Left hindlimb (tissue), 1 donor: ENCODE measurements around the gene PGAP2.
"Not testable (repeated sequence)": the region's sequence is repeated elsewhere in the genome, so short reads cannot be mapped to it uniquely, and the experiment has no call there.

ENCODE experiments used
- DNase-seq: peaks from one replicate; pipeline ENCODE4 v3.0.0-alpha.2; 2018

Gene PGAP2

DNA sequence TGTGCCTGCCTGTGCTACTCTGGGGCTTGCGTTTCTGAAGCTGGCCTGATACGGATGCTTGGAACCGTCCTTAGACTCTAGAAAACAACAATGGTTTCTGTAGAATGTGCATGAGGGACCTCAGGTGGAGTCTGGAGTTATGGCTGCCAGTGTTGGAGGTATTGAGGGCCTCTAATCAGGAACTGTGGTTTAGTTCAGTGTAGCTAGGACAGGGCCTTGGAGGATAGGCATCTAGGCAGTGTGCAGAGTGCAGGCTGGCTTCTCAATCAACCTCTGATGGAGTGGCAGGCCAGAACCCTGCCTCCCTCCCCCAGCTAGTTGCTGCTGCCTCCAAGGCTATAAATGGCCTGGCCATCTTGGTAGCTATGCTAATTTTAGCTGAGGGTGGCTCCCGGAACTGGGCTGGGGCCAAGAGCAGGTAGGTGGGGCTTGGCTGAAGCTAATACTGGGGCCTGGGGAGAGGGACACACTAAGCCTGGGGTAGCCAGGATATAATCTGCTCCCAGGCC, 51.1 kb downstream of the PGAP2 start:
- peak; percentile 47 for DNase-seq

DNA sequence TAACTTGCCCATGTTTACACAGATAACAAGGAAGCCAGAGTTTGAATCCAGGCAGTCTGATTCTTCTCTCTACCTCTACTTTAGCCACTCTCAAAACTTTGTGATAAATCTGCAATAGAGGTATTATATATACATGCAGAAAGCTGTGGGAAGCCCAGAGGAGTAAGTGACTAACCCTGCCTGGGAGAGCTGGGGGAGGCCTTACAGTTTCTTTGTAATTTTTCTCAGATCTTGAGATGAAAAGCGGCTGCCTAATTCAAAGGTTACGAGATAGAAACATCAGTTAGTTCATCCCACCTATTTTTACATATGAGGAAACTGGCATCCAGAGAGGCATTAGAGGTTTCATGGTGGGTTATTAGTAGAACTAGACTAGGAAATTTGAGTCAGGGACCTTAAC, 52.0 kb downstream of the PGAP2 start:
- DNase-seq, result no peak

- DNase-seq, result not testable (repeated sequence)
These were observed 52.6 kb downstream of the PGAP2 start for GRCh38 chr11:3860898-3861393.

DNA sequence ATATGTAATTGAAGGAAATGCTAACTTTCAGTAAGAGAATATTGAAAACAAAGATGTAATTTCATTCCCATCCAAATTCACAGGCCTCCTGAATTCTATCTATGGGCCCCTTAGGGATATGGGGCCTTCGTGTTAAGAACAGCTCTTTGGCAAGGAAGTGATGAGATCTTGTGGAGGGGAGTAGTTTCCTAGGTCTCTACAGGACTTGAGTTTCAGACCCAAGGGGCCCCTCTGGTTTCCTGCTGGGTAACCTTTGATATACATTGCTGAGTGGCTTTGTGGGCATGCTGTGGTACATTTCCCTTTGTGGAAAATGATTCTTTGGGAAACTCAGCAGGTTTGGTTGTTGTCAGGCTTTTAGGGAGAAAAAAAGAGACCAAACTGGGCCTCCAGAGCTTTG, 53.3 kb downstream of the PGAP2 start:
- no peak for DNase-seq

DNA sequence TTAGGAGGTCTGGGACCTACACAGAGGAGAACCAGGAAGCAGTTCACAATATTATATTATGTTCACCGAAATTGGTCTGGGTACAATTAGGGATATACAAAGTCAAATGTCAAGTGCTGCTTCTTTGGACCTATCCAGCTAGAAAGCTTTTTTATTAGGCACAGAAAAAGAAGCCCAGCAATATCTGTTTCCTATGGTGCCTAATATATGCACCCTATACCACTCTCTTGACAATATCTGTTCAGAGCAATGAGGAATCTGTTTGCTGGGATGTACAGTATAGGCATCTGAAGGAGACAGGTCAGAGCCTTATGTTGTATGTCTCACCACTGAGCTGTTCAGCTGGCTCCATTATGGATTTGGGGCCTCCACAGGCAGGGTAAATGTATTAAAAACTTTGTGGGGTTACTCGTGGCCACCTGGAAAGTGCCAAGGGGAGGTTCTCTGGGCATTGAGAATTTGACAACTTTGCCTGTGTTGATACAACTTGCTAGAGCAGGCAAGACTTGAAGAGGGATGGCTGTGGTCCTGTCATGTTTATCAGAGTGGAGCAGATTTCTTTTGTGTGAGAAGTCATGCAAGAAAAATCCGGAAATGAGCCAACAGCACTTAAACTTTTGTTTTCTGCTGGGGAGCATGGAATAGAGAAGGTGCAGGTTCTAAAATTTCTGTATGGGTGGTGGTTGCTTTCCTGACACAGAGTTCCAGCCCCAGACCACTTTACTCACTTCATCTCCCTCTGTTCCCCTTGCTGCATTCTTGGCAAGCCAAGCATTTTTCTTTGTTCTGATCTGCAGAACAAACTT, 57.2 kb downstream of the PGAP2 start:
- no peak for DNase-seq

GRCh38 chr11:3866206-3866605, 57.8 kb downstream of the PGAP2 start:
- no peak for DNase-seq

DNA sequence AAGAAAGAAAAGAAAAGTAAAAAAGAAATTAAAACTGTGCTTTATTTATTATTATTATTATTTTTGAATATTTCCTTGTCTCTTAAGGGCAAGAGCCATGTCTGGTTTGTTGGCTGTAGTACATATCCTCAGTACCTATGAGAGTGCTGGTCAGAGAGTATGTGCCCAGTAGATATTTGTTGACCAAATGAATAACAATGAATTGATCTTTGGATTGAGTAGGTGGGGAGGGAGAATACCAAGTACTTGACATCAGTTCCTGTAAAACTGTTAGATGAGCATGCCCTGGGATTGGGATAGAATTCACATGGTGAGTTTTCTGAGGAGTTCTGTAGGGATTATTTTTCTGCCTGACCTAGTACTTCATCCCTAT, 58.5 kb downstream of the PGAP2 start:
- no peak for DNase-seq

GRCh38 chr11:3867209-3868091, 59.1 kb downstream of the PGAP2 start:
- no peak for DNase-seq

DNA sequence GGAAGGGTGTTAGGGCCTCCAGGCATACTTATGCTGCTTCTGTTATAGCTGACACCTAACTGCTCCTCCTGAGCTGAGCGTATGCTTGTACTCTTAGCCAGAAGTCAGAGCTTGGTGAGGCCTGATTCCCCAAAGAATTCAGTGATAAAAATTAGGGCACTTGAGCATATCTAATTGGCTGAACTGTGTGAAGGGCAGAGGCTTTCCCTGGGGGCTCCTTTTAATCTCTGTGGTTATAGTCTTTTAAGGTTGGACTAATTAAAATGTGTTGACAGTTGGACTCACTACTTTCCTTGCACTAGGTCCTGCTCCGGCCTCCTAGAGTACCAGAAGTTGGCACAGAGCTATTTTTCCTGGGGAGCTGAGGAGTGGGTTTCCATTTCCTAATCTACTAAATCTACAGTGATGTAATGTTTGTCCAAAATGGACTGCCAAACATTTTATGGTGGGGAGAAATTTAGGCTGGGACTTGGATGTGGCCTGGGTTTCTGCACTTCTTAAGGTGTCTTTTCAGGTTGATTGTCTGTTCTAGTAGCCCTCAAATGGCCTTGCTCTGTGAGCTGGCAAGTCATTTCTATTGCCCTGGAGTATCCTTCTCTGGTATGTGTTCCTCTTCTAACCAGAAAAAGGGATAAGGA, 65.5 kb downstream of the PGAP2 start:
- no peak for DNase-seq
